Forelimb muscle (tissue), 1 donor: ENCODE measurements around the gene DDA1. TPM values are rescaled to one million over a fixed set of nuclear protein-coding genes. Genes with fewer than 3 reads are reported as not detected.

ENCODE experiments used
- DNase-seq: peaks from one replicate; pipeline ENCODE4 v3.0.0-alpha.2; 2013; ENCODE audit warnings: low read depth
- polyA plus RNA-seq: library from polyadenylated mRNA; unstranded; fragments of 120-200 nt; gene quantifications from one replicate; pipeline ENCODE4 v1.2.1, GENCODE V29; 2013; ENCODE audit not compliant: insufficient read length

The DDA1 gene
- polyA plus RNA-seq, 1 donor = 34.8 TPM

DNA sequence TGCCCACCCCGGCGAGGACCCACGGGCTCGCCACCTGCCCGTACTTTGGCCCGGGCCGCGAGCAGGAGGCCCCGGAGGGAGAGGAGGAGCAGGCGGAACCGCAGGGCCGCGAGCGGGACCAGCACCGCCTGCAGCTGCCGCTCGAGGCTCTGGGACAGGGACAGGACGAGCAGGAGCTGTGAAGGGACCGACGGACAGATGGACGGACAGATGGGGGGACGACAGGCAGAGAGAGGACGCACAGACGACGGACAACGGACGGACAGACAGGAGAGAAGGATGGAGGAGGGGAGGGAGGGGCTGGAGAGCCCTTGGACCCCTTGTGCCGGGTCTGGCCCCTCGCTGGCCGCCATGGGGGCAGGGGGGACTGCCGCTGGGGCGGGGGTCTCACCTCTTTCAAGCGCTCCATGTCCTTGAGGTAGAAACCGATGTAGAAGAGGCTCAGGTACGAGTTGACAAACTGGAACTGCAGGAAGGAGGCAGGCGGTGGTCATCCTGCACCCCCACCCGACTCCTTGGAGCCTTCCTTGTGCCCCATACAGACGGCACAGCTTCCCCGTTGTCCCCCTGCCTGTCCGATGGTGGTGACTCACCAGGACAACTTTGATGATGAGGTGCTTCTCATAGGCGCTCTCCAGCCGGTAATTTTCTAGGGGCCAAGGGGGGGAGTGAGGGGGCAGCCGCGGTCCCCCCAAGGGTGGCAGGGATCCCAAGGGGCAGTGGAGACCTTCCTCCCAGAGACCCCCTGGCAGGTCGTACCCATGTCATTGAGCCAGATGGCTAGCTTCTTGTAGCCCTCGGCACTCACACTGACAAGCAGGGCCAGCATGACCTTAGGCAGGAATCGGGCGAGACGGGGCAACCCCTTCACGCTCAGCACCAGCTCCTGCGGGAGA, 20.3 kb downstream of the DDA1 start:
- DNase-seq = no peak

DNA sequence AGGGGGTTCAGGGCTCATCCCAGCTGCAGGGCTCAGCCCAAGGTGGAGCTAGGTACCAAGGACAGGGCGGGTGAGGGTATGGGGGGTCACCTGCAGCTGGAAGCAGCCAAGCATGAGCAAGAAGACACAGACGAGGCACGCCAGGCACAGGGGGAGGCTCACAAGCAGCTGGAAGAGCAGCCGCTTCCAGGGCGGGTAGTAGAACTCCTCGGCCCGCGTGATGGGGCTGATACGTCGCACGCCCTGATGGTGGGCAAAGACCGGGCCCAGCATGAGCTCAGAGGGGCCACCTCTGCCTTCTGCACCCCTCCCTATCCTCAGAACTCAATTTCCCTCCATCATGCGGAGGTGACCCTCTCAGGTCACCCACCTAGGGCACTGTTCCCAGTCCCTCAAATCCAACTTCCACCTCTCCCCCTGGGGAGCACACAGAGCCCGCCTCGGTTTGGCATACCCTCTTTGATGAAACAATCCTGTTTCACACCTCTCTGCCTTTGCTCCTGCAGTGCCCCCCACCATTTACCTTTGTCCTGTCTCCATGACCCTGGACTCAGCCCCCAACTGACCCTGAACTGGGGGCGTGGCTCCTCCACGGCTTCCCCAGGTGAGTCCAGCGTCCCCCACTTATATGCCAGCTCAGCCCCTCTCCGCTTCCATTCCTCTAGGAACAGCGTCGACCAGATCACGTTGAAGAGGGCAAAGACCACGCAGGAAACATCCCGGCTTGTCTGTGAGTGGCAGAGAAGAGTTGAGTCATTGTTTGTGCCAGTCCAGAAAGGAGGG, 21.1 kb downstream of the DDA1 start:
- DNase-seq = no peak

DNA sequence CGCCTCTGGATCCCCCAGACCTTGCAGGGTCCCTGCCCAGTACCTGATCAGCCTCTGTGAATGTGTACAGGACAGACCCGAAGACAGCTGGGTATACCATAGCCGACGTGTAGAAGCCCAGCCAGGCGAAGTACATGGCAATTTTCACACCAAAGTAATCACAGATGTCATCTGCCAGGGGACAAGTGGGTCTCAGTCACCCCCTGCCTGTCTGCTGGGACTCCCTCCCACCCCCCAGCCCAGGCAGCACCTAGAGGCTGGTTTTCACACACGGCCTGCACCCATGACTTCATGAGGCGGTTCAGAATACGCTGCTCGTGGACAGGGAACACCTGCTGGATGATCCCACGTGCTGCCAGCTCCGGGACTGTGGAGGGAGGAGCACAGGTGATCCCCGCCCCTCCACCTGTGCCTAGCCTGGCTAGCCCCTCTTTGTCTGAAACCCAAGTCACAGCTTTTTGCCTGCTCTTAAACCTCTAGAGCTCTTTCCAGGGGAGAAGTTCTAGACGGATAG, 21.7 kb downstream of the DDA1 start:
- DNase-seq = no peak

DNA sequence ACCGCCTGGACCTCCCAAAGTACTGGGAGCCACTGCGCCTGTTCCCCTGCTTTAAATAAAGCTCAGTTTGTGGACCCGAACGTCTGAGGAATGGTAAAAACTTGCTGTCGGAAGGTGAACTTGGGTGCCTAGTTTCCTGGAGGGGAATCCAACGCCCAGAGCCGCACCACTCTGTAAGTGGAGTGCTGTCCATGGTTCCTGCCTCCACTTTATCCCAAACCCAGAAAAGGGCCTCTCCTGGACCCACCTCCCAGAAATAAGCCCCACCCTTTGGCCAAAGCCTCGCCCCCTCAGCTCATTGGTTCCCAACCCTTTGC, 23.0 kb downstream of the DDA1 start:
- DNase-seq = no peak

DNA sequence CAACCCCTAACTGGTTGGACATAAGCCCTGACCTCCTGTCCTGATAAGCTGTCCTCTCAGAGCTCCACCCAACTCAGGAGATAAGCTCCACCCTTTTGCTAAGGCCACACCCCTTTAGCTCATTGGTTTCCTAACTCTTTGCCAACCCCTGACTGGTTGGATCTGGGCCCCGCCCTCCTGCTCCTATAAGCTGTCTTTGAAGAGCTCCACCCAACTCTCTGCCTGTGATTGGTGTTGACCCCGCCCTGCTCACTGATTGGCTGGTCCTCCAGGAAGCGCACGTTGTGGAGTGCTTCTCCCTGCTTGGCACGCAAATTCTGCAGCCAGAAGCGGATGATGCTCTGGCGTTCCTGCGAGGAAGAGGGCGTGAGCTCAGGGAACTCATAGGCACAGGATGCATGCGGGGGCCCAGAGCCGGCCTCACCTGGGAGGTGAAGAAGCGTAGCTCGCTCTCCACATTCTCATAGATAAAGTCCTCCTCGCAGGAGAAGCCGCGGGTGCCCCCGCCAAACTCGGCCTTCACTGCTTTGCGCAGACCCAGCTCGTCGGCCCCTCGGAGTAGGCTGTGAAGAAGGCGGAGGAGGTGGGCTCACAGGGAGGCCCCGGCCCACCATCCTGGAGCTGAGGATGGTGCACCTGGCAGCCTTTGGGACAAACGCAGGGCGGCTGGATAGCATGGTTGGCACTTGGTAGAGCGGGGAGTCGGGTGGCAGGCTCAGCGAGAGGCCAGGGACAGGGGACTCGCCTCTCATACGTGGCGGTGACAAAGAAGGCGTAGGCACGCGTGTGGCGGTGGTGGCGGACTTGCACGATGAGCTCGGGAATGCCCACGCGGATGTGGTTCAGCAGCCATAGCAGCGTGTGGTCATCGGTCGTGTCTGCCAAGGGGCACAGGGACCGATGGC, 23.6 kb downstream of the DDA1 start:
- DNase-seq = no peak

DNA sequence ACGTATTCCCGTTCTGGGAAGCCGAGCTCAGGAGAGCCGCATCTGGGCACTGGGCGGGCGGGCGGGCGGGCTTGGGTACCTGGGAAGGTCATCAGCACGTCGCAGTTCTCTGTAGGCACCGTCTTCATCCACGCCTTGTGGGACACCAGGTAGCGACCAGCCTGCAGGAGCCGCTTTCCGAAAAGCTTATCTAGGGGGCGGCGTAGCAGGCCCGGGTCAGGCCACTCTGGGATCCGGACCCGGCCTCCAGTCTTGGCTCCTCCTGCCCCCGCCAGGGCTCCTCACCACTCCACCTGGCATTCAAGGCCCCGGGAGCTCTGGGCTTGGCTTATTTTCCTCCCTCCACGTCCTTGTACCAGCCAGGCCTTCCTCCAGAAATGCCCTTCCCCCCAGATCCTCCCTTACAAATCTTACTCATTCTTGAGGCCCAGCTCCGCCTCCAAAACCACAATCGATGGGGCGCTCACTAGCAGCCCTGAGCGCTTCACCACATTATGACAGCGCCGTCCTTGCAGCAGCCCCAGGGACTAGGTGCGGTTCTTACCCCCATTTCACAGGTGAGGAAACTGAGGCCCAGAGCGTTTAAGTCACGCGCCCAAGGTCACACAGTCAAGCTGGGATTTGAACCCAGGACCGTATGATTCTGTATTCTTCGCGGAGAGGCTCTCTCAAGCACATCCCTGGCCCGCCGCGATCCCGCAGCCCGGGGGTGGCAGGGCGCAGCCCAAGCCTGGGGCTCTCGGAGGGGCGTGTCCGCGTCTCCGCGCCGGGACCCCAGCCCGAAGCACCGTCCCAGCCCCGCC, 24.4 kb downstream of the DDA1 start:
- DNase-seq = no peak

DNA sequence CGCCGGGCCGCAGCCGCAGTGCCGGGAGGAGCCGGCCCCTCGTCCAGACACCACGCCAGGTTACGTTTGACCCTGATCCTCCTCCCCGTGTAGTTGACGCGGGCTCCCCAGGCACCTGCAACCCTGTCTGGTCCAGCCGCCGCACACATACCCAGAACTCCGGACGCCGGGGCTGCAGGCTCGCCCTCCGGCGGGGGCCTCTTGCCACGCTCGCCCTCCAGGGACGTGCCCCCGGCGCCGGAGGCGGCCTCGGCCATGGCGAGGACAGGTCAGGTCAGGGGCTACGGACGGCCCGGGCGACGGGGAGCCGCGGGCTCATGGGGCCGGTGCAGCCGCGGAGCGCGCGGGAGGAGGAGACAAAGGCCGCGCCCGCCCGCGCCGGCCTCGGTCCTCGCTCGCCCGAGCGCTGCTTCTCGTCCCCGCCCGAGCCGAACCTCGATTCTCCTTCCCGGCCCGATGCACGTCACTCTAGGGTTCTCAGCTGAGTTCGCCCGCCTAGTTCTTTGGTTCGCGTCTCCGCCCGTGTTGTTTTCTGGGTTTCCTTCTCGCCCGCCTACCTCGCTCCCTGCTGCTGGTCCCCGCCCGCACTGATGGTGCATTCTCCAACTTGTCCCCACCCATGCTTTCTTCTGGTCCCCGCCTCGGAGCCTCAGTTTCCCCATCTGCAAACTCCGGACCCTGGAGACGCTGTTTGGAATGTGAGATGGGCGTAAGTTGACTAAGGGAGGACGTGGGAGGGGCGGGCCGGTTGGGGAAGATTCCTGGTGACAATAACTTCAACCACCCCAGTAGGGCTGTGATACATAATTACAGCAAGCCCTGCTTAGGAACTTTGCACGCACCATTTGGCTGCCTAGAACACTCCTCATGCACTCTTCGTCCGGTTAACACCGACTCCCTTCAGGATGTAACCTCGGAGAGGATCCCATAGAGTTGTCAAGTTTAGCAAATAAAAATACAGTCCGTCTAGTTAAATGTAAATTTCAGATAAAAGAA, 25.3 kb downstream of the DDA1 start, which contains the start of gene ANO8:
ANO8 (minus strand) TSS at position 442 of the 996 bp plus-strand sequence; CDS start at position 257, 185 bp downstream.
- peak; percentile 93 for DNase-seq

DNA sequence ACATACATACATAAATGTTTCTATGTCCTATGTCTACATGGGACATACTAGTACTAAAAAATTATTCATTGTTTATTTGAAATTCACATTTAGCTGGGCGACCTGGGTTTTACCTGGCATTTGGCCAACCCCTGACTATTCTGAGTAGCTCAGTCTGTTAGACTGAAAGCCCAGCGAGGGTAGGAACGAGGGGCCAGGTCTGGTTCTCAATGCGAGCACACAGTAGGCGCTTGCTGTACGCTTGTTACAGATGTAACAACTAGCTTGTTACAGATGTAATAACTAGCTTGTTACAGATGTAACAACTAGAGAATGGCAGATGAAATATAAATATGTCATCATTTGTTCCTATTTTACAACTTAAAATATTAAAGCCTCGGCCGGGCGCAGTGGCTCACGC, 26.2 kb downstream of the DDA1 start:
- DNase-seq = no peak

DNA sequence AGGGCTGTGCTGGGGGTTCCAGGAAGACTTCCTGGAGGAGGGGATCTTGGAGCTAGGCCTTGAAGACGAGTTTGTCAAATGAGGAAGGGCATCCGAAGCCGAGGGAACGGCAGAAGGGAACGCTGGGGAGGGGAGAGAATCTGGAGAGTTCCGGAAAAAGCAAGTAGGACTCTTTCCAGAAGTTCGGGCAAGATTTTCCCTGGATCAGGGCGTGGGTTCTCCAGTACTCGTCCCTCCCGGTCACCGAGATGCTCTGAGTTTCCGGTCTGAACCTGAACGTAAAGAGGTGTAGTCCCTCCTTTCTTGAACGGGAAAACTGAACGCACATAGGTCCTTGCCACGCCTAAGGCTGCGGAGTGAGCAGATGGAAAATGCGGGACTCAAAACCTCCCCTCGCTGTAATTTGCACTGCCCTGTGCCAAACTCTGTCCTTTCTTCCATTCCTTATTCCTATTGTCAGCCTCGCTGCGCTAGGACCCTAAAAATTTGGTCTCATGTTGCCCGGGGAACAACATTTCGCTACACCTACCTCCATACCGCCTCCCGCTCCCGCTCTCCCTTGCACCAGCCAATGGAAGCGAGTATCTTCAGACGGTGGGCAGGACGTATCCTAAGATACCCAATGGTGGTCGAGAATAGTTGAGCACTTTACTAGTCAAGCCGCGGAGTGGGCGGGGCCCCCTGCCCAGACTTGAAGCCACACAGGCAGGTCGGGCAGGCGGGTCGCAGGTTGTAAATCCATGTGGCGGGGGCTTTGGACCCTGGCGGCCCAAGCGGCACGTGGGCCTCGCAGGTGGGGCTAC, 27.7 kb downstream of the DDA1 start, which contains the start of gene GTPBP3:
GTPBP3 (plus strand) TSS at position 682 of the 803 bp plus-strand sequence; CDS start at position 741, 59 bp downstream.
- peak; percentile 97 for DNase-seq

DNA sequence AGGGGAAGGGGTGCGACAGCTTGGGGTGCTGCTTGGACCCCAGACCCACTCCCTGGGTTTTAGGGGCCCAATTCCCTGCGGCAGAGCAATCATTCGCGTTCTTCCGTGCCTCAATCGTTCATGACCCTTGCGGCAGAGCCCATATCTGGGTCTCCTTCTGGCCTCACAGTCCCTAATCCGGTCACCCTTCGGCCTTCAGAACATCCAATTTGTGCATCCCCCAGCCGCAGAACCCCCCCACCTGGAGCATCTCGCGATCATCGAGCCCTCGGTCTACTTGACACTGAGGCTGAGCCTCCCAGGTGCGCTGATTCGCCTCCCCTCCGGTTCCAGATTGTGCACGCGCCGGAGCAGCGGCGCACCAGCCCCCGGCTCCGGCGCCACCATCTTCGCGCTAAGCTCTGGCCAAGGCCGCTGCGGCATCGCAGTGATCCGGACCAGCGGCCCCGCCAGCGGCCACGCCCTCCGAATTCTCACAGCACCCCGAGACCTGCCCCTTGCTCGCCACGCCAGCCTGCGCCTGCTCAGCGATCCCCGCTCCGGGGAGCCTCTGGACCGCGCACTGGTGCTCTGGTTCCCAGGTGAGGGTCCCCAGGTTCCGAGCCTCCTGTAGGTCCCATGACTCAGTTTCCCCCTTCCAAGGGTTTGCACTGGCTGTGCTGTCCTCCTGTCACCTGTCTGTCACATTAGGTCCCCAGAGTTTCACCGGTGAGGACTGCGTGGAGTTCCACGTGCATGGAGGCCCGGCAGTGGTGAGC, 28.5 kb downstream of the DDA1 start:
- no peak for DNase-seq

DNA sequence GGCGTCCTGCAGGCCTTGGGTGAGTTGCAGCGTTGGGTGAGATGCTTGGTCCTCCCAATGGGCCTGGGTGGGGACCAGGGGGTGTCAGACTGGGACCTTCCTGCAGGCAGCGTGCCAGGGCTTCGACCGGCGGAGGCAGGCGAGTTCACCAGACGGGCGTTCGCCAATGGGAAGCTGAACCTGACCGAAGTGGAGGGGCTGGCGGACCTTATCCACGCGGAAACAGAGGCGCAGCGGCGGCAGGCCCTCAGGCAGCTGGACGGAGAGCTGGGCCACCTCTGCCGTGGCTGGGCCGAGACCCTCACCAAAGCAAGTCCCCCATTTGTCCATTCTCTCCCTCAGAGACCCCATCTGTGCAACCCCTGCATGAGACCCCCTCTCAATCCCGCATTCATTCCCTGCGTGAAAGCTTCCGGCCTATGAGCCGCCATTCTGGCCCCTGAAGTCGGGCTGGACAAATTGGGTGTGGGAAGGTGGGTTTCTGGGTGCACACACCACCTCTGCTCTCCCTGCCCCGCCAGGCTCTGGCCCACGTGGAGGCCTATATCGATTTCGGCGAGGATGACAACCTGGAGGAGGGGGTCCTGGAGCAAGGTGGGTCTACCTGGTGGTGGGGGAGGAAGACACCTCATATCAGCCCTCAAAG, 29.2 kb downstream of the DDA1 start:
- no peak for DNase-seq

DNA sequence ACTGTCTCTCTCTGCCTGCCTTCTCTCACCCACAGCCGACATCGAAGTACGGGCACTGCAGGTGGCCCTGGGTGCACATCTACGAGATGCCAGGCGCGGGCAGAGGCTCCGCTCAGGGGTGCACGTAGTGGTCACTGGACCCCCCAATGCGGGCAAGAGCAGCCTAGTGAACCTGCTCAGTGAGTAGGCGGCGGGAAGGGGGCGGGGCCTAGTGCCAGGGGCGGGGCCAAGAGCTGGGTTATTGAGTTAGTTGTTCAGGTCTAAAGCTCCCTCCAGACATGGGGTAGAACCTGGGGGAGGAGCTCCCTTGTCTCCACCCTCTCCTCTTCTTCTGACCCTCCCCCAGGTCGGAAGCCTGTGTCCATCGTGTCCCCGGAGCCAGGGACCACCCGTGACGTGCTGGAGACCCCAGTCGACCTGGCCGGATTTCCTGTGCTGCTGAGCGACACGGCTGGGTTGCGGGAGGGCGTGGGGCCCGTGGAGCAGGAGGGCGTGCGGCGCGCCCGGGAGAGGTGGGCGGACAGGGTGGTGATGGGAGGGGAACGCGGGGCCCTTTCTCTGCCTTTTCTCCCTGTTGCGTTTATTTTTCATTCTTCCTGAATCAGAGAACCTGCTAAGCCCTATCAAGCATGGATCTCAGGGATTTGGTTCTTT, 29.9 kb downstream of the DDA1 start:
- DNase-seq = no peak

DNA sequence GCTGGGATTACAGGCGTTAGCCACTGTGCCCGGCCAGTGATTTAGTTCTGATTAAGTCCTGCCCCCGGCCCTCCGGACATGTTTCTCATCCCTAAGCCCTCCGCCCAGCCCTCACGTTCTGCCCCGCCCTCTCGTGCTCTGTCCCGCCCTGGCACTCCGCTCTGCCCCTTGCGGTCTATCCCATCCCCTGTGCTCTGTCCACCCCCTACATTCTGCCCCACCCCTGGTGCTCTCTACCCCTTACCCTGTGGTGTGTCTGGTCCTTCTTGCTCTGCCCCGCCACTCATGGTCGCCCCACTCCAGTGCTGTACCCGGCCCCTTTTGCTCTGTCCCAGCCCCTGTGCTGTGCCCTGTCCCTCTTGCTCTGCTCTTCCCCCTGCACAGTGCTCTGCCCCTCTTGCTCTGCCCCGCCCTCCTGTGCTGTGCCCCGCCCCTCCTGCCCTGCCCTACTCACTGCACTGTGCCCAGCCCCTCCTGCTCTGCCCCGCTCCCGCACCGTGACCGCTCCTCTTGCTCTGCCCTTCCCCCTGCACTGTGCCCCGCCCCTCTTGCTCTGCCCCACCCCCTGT, 31.0 kb downstream of the DDA1 start:
- no peak for DNase-seq

DNA sequence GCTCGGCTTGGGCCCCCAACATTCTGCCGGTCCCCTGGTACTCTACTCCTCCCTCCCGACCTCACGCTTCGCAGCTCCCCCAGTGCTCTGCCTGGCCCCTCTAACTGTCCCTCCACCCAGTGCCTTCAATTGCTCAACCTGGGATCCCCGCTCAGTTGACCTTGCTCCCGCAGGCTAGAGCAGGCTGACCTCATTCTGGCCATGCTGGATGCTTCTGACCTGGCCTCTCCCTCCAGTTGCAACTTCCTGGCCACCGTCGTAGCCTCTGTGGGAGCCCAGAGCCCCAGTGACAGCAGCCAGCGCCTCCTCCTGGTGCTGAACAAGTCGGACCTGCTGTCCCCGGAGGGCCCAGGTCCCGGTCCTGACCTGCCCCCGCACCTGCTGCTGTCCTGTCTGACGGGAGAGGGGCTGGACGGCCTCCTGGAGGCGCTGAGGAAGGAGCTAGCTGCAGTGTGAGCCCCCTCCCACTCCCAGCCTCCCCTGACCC, 31.6 kb downstream of the DDA1 start:
- DNase-seq = no peak

DNA sequence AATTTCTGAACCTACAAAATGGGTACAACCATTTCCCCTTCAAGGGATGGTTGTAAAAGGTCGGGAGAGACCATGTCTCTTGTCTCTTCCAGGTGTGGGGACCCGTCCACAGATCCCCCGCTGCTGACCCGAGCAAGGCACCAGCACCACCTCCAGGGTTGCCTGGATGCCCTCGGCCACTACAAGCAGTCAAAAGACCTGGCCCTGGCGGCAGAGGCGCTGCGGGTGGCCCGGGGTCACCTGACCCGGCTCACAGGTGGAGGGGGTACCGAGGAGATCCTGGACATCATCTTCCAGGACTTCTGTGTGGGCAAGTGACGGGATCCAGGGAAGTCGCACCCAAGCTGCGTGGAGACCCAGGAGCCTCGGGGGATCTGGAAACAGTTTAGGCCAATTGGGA, 32.0 kb downstream of the DDA1 start:
- DNase-seq = no peak

DNA sequence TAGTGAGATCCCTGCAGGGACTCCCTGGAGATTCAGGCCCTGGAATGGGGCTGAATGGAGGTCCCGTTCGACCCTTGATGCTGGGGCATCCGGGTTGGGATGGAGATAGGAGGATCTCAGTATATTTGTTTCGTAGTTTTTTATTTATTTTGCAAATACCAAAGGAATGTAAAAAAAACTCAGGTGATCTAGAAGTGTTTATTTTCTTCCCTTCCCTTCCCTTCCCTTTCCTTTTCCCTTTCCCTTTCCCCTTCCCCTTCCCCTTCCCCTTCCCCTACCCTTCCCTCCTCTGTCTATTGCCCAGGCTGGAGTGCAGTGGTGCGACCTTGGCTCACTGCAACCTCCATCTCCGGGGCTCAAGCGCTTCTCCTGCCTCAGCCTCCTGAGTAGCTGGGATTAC, 32.5 kb downstream of the DDA1 start:
- no peak for DNase-seq
